Muscle layer of duodenum (tissue), 2 donors: ENCODE measurements around the gene HGFAC.

Source experiments
- H3K27ac ChIP-seq: one replicate; pipeline ENCODE4 v1.7.0; 2013; ENCODE audit warnings: mild to moderate bottlenecking, low read length
- H3K27me3 ChIP-seq: one replicate; pipeline ENCODE4 v1.7.0; 2013; ENCODE audit warnings: low read depth, mild to moderate bottlenecking, control low read depth, low read length
- H3K36me3 ChIP-seq, 2 donors: one replicate each; pipeline ENCODE4 v1.7.0; 2013; ENCODE audit warnings: low read length in 2 of 2, control low read depth in 1 of 2, mild to moderate bottlenecking in 1 of 2; ENCODE audit not compliant: insufficient read depth in 2 of 2, control insufficient read depth in 1 of 2
- H3K4me1 ChIP-seq, 2 donors: one replicate each; pipeline ENCODE4 v1.7.0; 2013; ENCODE audit warnings: low read length in 2 of 2, mild to moderate bottlenecking in 2 of 2, control low read depth in 1 of 2, moderate library complexity in 1 of 2; ENCODE audit not compliant: insufficient read depth in 2 of 2, control insufficient read depth in 1 of 2
- H3K4me3 ChIP-seq, 2 donors: one replicate each; pipeline ENCODE4 v1.7.0; 2013; ENCODE audit warnings: low read length in 2 of 2, low read depth in 1 of 2, mild to moderate bottlenecking in 1 of 2
- H3K9me3 ChIP-seq, 2 donors: one replicate each; pipeline ENCODE4 v1.7.0; 2013; ENCODE audit warnings: low read length in 2 of 2, control low read depth in 1 of 2, mild to moderate bottlenecking in 1 of 2; ENCODE audit not compliant: control insufficient read depth in 1 of 2
- donor health status: healthy.

The HGFAC gene

DNA sequence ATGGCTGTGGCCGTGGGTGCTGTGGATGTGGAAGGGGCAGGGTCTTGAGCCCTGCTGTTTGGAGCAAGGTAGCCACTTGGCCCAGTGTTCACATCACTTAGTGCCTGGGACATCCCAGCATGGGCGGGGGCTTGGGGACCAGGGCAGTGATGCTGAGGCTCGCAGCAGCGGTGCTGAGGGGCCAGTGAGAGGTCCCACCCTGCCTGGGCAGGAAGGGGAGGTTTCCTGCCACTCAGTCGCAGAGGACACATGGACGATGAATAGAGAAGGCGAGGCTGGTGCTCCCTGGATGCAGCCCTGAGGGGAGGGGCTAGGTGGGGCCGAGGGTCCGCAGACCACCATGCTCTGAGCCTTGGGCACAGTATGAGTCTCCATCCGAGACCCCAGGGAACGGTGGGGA, 47.1 kb downstream of the HGFAC start:
- Histone ChIP-seq H3K36me3 (no peaks in the 10 kb centered on the region), H3K27ac (no peak overlapping the region), H3K4me3 (no peak overlapping the region), H3K9me3 (no peaks in the 10 kb centered on the region), H3K4me1 (peaks cover 0 to under 1% of the 10 kb centered on the region in 2 donors), H3K27me3 (peaks cover 5% of the 10 kb centered on the region)

GRCh38 chr4:3489451-3489962, 47.7 kb downstream of the HGFAC start:
- Histone ChIP-seq H3K4me3 (no peak overlapping the region), H3K4me1 (no peaks in the 10 kb centered on the region), H3K27me3 (peaks cover 5% of the 10 kb centered on the region), H3K9me3 (no peaks in the 10 kb centered on the region), H3K36me3 (no peaks in the 10 kb centered on the region), H3K27ac (no peak overlapping the region)

- Histone ChIP-seq H3K27me3 (no peaks in the 10 kb centered on the region), H3K9me3 (no peaks in the 10 kb centered on the region), H3K4me1 (no peaks in the 10 kb centered on the region), H3K4me3 (no peak overlapping the region), H3K27ac (no peak overlapping the region), H3K36me3 (no peaks in the 10 kb centered on the region)
These were observed 50.1 kb downstream of the HGFAC start for GRCh38 chr4:3491681-3492405.

- no peaks in the 10 kb centered on the region for H3K4me1 ChIP-seq
- no peaks in the 10 kb centered on the region for H3K27me3 ChIP-seq
These were observed 51.3 kb downstream of the HGFAC start for GRCh38 chr4:3492741-3493719.

DNA sequence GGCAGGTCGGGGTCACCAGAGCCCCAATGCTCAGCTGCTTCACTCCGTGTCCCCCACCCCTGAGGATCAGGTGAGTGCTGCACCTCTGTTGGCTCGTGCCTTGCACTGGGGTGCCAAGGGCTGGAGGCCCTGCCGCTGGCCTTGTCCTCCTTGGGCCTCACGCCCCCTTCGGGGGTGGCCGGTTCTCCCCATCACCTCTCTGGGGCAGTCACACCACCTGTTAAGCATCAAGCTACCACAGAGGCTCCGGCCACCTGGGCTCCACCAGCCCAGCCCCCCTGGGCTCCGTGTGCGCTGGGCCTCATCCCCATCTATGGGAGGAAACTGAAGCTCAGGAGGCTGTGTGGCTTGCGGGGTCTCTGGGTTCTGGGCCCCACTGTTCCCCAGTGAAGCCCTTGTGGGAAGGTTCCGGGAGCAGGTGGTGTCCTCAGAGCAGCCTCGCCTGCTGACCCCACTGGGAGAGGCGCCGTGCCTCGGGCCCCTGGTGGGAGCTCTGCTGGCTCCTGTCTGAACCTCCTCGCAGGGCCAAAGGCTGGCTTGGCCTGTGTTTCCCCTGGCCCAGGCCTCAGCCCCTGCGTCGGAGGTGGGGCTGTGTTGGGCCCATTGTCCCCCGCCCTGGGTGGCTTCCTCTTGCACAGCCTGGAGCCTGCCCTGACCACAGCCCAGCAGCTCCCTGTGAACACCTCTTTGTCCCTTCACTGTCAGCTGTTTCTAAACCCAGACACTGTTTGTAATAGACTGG, 52.1 kb downstream of the HGFAC start:
- Histone ChIP-seq H3K27ac (no peak overlapping the region), H3K9me3 (no peaks in the 10 kb centered on the region), H3K36me3 (no peaks in the 10 kb centered on the region), H3K4me3 (no peak overlapping the region), H3K27me3 (no peaks in the 10 kb centered on the region), H3K4me1 (no peaks in the 10 kb centered on the region)

More at GRCh38 chr4:3492741-3493719, 51.3 kb downstream of the HGFAC start:
- Histone ChIP-seq H3K9me3 (no peaks in the 10 kb centered on the region), H3K36me3 (no peaks in the 10 kb centered on the region), H3K4me3 (no peak overlapping the region), H3K27ac (no peak overlapping the region)

GRCh38 chr4:3494462-3494871, 52.7 kb downstream of the HGFAC start:
- Histone ChIP-seq H3K27ac (no peak overlapping the region), H3K27me3 (no peaks in the 10 kb centered on the region), H3K9me3 (no peaks in the 10 kb centered on the region), H3K36me3 (no peaks in the 10 kb centered on the region), H3K4me1 (no peaks in the 10 kb centered on the region), H3K4me3 (no peak overlapping the region)

- Histone ChIP-seq H3K4me1 (no peaks in the 10 kb centered on the region), H3K36me3 (no peaks in the 10 kb centered on the region), H3K4me3 (no peak overlapping the region), H3K27ac (no peak overlapping the region), H3K9me3 (no peaks in the 10 kb centered on the region), H3K27me3 (no peaks in the 10 kb centered on the region)
These were observed 53.6 kb downstream of the HGFAC start for GRCh38 chr4:3495204-3495975.

DNA sequence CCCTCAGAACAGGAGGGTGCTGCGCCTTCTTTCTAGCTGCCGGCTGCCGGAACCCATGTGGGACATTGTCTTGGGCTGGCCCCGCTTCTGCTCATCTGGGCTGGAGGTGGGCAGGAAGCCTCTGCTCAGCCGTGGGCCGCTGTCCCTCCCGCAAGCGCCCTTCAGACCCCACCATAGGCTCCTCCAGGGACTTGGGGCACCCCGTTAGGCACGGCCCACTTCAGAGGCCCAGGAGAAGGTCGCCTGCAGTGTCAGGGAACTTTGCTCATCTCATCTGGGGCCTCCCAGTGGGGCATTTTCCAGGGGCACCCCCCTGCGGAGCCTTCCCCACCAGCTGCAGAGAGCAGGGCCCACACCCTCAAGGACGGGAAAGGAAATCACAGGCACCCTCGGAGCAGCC, 54.3 kb downstream of the HGFAC start:
- no peaks in the 10 kb centered on the region for H3K4me1 ChIP-seq
- no peaks in the 10 kb centered on the region for H3K9me3 ChIP-seq
- H3K27me3 ChIP-seq: no peaks in the 10 kb centered on the region
- no peak overlapping the region for H3K4me3 ChIP-seq
- no peaks in the 10 kb centered on the region for H3K36me3 ChIP-seq
- H3K27ac ChIP-seq: no peak overlapping the region

DNA sequence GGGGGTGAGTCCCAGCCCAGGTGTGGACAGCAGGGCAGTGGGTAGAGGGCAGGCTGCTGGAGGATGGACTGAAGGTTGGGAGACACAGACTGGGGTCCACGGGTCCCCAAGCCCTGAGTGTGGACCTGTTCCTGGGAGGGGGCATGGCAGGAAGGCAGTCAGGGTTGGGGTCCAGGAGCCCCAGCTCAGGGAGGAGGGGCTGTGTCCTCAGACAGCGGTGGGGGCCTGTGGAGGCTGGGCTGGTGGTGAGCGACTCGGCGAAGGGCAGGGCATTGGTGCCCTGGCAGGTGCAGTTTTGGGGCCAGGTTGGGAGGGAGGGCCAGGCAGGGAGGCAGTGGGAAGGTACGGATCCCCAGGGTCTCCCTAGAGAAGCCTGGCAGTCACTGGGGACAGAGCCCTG, 55.3 kb downstream of the HGFAC start:
- no peaks in the 10 kb centered on the region for H3K27me3 ChIP-seq
- no peak overlapping the region for H3K4me3 ChIP-seq
- no peaks in the 10 kb centered on the region for H3K9me3 ChIP-seq
- H3K27ac ChIP-seq: no peak overlapping the region
- H3K4me1 ChIP-seq: no peaks in the 10 kb centered on the region
- H3K36me3 ChIP-seq: peaks cover 0 to 8% of the 10 kb centered on the region in 2 donors

DNA sequence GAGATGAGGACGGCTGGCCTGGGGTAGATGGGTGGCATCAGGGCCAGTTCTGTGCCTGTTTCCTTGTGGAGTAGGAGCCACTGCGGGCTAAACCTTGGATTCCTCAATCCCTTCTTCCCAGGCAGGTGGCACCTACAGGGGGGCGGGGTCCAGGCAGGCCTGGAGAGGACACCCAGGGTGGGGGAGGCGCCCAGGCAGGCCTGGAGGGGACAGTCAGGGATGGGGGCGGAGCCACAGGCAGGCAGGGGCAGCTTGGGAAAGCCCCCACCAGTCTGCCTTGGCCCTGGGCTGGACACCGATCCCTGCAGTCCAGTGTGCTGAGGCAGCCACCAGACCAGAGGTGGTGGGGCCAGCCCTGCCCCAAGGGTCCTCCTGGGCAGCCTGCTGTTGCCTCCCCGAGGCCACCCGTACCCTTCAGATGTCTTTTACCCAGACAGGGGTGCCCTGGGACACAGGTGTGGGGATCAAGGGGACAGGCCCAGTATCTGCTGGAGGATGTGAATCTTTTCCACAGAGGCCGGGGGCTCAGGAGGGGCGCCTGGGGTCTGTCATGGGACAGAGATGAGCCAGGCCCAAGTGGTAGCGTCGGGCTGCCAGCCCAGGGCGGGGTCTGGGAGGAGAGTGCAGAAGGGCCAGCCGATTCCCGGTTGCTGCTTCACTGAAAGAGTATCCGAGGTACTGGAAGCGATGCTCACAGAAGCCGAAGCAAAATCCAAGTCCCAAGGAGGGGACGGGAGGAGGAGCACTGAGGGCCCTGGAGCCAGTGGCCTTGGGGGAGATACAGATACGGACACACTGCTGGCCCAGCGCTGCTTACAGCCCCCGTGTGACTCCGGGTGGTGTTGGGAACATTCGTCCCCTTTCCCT, 56.0 kb downstream of the HGFAC start:
- Histone ChIP-seq H3K9me3 (no peaks in the 10 kb centered on the region), H3K4me3 (no peak overlapping the region), H3K27me3 (no peaks in the 10 kb centered on the region), H3K36me3 (peaks cover 0 to 15% of the 10 kb centered on the region in 2 donors), H3K27ac (no peak overlapping the region), H3K4me1 (no peaks in the 10 kb centered on the region)
